ENCODE measurements around the gene ZNF43. TPM values are rescaled to one million over a fixed set of nuclear protein-coding genes. Genes with fewer than 3 reads are reported as not detected.

ZNF43 gene
- total RNA-seq, 2 experiments from 2014 or later = 31.7 to 38.6 TPM

GRCh38 chr19:21850656-21851255, 14.8 kb upstream of the ZNF43 start:
- DNase-seq = peak; percentile 51
- Mint-ChIP-seq H3K36me3 (ENCODE audit: low read depth) (peaks cover 46% of the 10 kb centered on the region), H3K4me3 (peak overlapping the region; percentile 88), H3K4me1 (peaks cover 34% of the 10 kb centered on the region), H3K27ac (peak overlapping the region; percentile 75), H3K9me3 (ENCODE audit: low read depth) (peaks cover 3% of the 10 kb centered on the region), H3K27me3 (no peaks in the 10 kb centered on the region)
- peak; percentile 13 for ATAC-seq
- CTCF ChIA-PET = interaction anchor here (1.2 kb wide), 1 partner anchor 10 kb away, joined by 3 read pairs; no protein-coding TSS in a partner anchor
- intact Hi-C loops (cut with DNase I, micrococcal nuclease) = loop anchor here in 1 of 2 experiments (5.0 to 10.0 kb wide), 3 partner anchors 526 to 853 kb away; partner anchors contain the start of genes ZNF431 and ZNF708
- POLR2A ChIA-PET = interaction anchor here (1.0 to 2.7 kb wide), 3 partner anchors 15 to 201 kb away, joined by 3 to 23 read pairs (median 18); partner anchors contain the start of genes ZNF100, ZNF257 and ZNF43

- peaks cover 3% of the 10 kb centered on the region for H3K9me3 Mint-ChIP-seq (ENCODE audit: low read depth)
- peaks cover 34% of the 10 kb centered on the region for H3K4me1 Mint-ChIP-seq
- intact Hi-C loops (cut with DNase I, micrococcal nuclease) = no loop called here
- no peaks in the 10 kb centered on the region for H3K27me3 Mint-ChIP-seq
- DNase-seq (peak; percentile 32), ATAC-seq (no peak)
- H3K27ac Mint-ChIP-seq = peak overlapping the region; percentile 25
- CTCF ChIA-PET = no interaction called here
- POLR2A ChIA-PET = no interaction called here
- H3K36me3 Mint-ChIP-seq (ENCODE audit: low read depth) = peaks cover 61% of the 10 kb centered on the region
- H3K4me3 Mint-ChIP-seq = no peak overlapping the region
These were observed 12.7 kb upstream of the ZNF43 start for GRCh38 chr19:21848706-21849105.

GRCh38 chr19:21843081-21843480, 7.1 kb upstream of the ZNF43 start:
- Mint-ChIP-seq H3K9me3 (ENCODE audit: low read depth) (peaks cover 4% of the 10 kb centered on the region), H3K4me3 (no peak overlapping the region), H3K36me3 (ENCODE audit: low read depth) (peaks cover 81% of the 10 kb centered on the region), H3K27me3 (no peaks in the 10 kb centered on the region), H3K27ac (no peak overlapping the region), H3K4me1 (peaks cover 16% of the 10 kb centered on the region)
- ChIA-PET CTCF (no interaction called here), POLR2A (no interaction called here)
- no peak for ATAC-seq
- DNase-seq = no peak
- intact Hi-C loops (cut with DNase I, micrococcal nuclease) = no loop called here

DNA sequence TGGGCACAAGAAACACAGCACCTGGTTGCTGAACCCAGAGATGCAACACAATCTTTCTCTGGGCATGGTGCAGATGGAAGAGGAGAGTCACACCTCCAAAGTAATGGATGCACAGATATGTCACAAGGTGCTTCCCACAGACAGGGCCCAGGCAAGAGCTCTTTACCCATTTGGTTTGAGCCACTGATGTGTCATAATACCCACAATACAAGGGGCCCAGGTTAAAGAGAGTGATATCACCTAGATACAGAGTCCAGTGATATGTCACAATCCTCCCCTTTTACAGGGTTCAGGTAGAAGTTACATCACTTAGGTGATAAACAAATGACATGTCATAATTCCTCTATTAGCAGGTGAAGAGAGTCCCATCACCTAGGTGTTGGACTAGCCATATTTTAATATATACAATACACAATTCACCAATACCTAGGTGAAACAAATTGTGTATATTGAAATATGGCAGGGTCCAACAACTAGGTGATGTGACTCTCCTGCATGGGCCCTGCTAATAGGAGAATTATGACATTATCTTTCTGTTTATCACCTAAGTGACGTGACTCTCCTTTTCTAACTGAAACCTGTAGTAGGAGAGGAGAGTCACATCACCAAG, 5.6 kb upstream of the ZNF43 start:
- POLR2A ChIA-PET = no interaction called here
- ATAC-seq = peak; percentile 30

GRCh38 chr19:21841081-21841480, 5.1 kb upstream of the ZNF43 start:
- no peak overlapping the region for H3K27ac Mint-ChIP-seq

More for the DNA sequence above, 5.6 kb upstream of the ZNF43 start:
- intact Hi-C loops (cut with DNase I, micrococcal nuclease) = no loop called here
- H3K36me3 Mint-ChIP-seq (ENCODE audit: low read depth) = peaks cover 72% of the 10 kb centered on the region
- no peak for DNase-seq
- H3K4me1 Mint-ChIP-seq = peaks cover 12% of the 10 kb centered on the region
- H3K27ac Mint-ChIP-seq = no peak overlapping the region
- H3K9me3 Mint-ChIP-seq (ENCODE audit: low read depth) = peaks cover 4% of the 10 kb centered on the region
- no peaks in the 10 kb centered on the region for H3K27me3 Mint-ChIP-seq
- CTCF ChIA-PET = interaction anchor here (0.6 to 1.4 kb wide), 2 partner anchors 9 to 18 kb away, joined by 3 to 4 read pairs; no protein-coding TSS in a partner anchor
- no peak overlapping the region for H3K4me3 Mint-ChIP-seq

GRCh38 chr19:21839976-21840375, 4.0 kb upstream of the ZNF43 start:
- no peak for ATAC-seq
- intact Hi-C loops (cut with DNase I, micrococcal nuclease) = loop anchor here (5.0 to 10.0 kb wide), 7 partner anchors 212 to 1847 kb away; partner anchors contain the start of genes ZNF257 (in 1 of the 2), ZNF429 (in 1 of the 2), ZNF492 (in 1 of the 2) and ZNF675 (in 1 of the 2)
- H3K4me3 Mint-ChIP-seq = no peak overlapping the region
- H3K4me1 Mint-ChIP-seq = peaks cover 11% of the 10 kb centered on the region
- peaks cover 4% of the 10 kb centered on the region for H3K9me3 Mint-ChIP-seq (ENCODE audit: low read depth)
- DNase-seq = no peak
- peaks cover 67% of the 10 kb centered on the region for H3K36me3 Mint-ChIP-seq (ENCODE audit: low read depth)
- no peaks in the 10 kb centered on the region for H3K27me3 Mint-ChIP-seq
- ChIA-PET POLR2A (no interaction called here), CTCF (no interaction called here)
- no peak overlapping the region for H3K27ac Mint-ChIP-seq

More at GRCh38 chr19:21841081-21841480, 5.1 kb upstream of the ZNF43 start:
- peaks cover 69% of the 10 kb centered on the region for H3K36me3 Mint-ChIP-seq (ENCODE audit: low read depth)
- no peaks in the 10 kb centered on the region for H3K27me3 Mint-ChIP-seq
- peaks cover 4% of the 10 kb centered on the region for H3K9me3 Mint-ChIP-seq (ENCODE audit: low read depth)
- DNase-seq (no peak), ATAC-seq (no peak)
- ChIA-PET POLR2A (interaction anchor here (1.0 kb wide), 1 partner anchor 11 kb away, joined by 6 read pairs; no protein-coding TSS in a partner anchor), CTCF (interaction anchor here (0.6 to 1.4 kb wide), 3 partner anchors 10 to 17 kb away, joined by 3 to 4 read pairs (median 3); no protein-coding TSS in a partner anchor)
- H3K4me1 Mint-ChIP-seq = peaks cover 11% of the 10 kb centered on the region
- H3K4me3 Mint-ChIP-seq = no peak overlapping the region
- intact Hi-C loops (cut with DNase I, micrococcal nuclease) = no loop called here

DNA sequence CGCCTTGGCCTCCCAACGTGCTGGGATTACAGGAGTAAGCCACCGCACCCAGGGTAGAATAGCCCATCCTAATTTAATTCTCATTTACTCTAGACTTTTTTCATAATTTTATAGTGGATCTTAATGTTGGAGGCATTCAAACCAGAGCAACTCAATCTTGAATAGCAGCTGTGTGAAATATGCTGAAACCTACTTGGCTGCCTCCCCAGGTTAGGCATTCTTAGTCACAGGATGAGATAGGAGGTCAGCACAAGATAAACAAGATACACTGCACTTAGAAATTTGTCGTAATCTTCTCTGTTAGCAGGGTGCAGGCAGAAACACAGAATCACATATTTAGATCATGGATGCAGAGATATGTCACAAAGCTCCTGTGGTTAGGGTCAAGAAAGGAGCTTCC, 2.7 kb upstream of the ZNF43 start:
- intact Hi-C loops (cut with DNase I, micrococcal nuclease) = loop anchor here (5.0 to 10.0 kb wide), 7 partner anchors 214 to 1849 kb away; partner anchors contain the start of genes ZNF257 (in 1 of the 2), ZNF429 (in 1 of the 2), ZNF492 (in 1 of the 2) and ZNF675 (in 1 of the 2)
- H3K4me1 Mint-ChIP-seq = peaks cover 20% of the 10 kb centered on the region
- H3K27me3 Mint-ChIP-seq = no peaks in the 10 kb centered on the region
- POLR2A ChIA-PET = interaction anchor here (0.6 kb wide), 1 partner anchor 479 kb away, joined by 3 read pairs; no protein-coding TSS in a partner anchor
- no peak overlapping the region for H3K27ac Mint-ChIP-seq
- peaks cover 9% of the 10 kb centered on the region for H3K9me3 Mint-ChIP-seq (ENCODE audit: low read depth)
- H3K4me3 Mint-ChIP-seq = no peak overlapping the region
- ATAC-seq (no peak), DNase-seq (no peak)
- CTCF ChIA-PET = no interaction called here
- H3K36me3 Mint-ChIP-seq (ENCODE audit: low read depth) = peaks cover 68% of the 10 kb centered on the region

GRCh38 chr19:21835429-21835809, 563 bp downstream of the ZNF43 start:
- ATAC-seq (no peak), DNase-seq (peak; percentile 47)
- ChIA-PET POLR2A (interaction anchor here (0.9 to 2.1 kb wide), 6 partner anchors 11 to 217 kb away, joined by 3 to 23 read pairs (median 4); partner anchors contain the start of genes ZNF100 and ZNF257), CTCF (interaction anchor here (0.5 to 1.4 kb wide), 7 partner anchors 14 to 1838 kb away, joined by 3 to 5 read pairs (median 4); no protein-coding TSS in a partner anchor)
- Mint-ChIP-seq H3K4me1 (peaks cover 37% of the 10 kb centered on the region), H3K36me3 (ENCODE audit: low read depth) (peaks cover 67% of the 10 kb centered on the region), H3K4me3 (peak overlapping the region; percentile 99), H3K27me3 (no peaks in the 10 kb centered on the region), H3K27ac (peak overlapping the region; percentile 100), H3K9me3 (ENCODE audit: low read depth) (peaks cover 11% of the 10 kb centered on the region)
- intact Hi-C loops (cut with DNase I, micrococcal nuclease) = loop anchor here (5.0 to 10.0 kb wide), 7 partner anchors 217 to 1852 kb away; partner anchors contain the start of genes ZNF257 (in 1 of the 2), ZNF429 (in 1 of the 2), ZNF492 (in 1 of the 2) and ZNF675 (in 1 of the 2)

- no peak for ATAC-seq
- Mint-ChIP-seq H3K4me1 (peaks cover 43% of the 10 kb centered on the region), H3K36me3 (ENCODE audit: low read depth) (peaks cover 62% of the 10 kb centered on the region), H3K4me3 (peak overlapping the region; percentile 99), H3K27ac (no peak overlapping the region), H3K27me3 (no peaks in the 10 kb centered on the region), H3K9me3 (ENCODE audit: low read depth) (peaks cover 16% of the 10 kb centered on the region)
- POLR2A ChIA-PET = interaction anchor here (1.9 kb wide), 1 partner anchor 18 kb away, joined by 6 read pairs; no protein-coding TSS in a partner anchor
- CTCF ChIA-PET = no interaction called here
- intact Hi-C loops (cut with DNase I, micrococcal nuclease) = loop anchor here (10.0 kb wide), 2 partner anchors 329 to 1421 kb away; partner anchors contain the start of genes ZNF429 (in 1 of the 2) and ZNF724 (in 1 of the 2)
- no peak for DNase-seq
These were observed 2.2 kb downstream of the ZNF43 start for GRCh38 chr19:21833733-21834132.

DNA sequence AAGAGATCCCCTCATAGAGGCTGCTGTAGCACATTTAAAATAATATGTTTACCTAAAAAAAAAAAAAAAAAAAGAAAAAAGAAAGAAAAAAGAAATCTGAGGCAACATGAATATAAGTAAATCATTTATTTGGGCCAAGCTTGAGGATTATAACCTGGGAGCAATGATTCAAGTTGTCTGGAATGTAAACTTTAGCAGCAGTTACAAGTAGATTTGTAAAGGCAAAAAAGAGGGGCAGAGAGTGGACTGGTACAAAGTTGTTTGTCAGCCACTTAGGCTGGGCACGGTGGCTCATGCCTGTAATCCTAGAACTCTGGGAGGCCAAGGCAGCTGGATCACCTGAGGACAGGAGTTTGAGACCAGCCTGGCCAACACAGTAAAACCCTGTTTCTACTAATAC, 11.3 kb downstream of the ZNF43 start:
- peaks cover 19% of the 10 kb centered on the region for H3K9me3 Mint-ChIP-seq (ENCODE audit: low read depth)
- ATAC-seq (no peak), DNase-seq (no peak)
- H3K4me1 Mint-ChIP-seq = peaks cover 10% of the 10 kb centered on the region
- H3K27ac Mint-ChIP-seq = no peak overlapping the region
- H3K36me3 Mint-ChIP-seq (ENCODE audit: low read depth) = peaks cover 65% of the 10 kb centered on the region
- no peaks in the 10 kb centered on the region for H3K27me3 Mint-ChIP-seq
- H3K4me3 Mint-ChIP-seq = no peak overlapping the region
- ChIA-PET POLR2A (interaction anchor here (0.6 to 1.2 kb wide), 3 partner anchors 11 to 361 kb away, joined by 3 to 5 read pairs (median 3); partner anchors contain the start of gene ZNF43), CTCF (no interaction called here)
- intact Hi-C loops (cut with DNase I, micrococcal nuclease) = no loop called here

GRCh38 chr19:21823224-21823623, 12.8 kb downstream of the ZNF43 start:
- ATAC-seq (peak; percentile 65), DNase-seq (no peak)
- peaks cover 74% of the 10 kb centered on the region for H3K36me3 Mint-ChIP-seq (ENCODE audit: low read depth)
- H3K4me3 Mint-ChIP-seq = no peak overlapping the region
- CTCF ChIA-PET = interaction anchor here (0.6 kb wide), 1 partner anchor 81 kb away, joined by 3 read pairs; no protein-coding TSS in a partner anchor
- intact Hi-C loops (cut with DNase I, micrococcal nuclease) = no loop called here
- H3K9me3 Mint-ChIP-seq (ENCODE audit: low read depth) = peaks cover 24% of the 10 kb centered on the region
- no peak overlapping the region for H3K27ac Mint-ChIP-seq
- H3K4me1 Mint-ChIP-seq = peaks cover 8% of the 10 kb centered on the region
- POLR2A ChIA-PET = interaction anchor here (1.2 kb wide), 1 partner anchor 12 kb away, joined by 5 read pairs; the partner anchor contains the start of gene ZNF43
- no peaks in the 10 kb centered on the region for H3K27me3 Mint-ChIP-seq
